WERI-Rb-1 (cell line): ENCODE results near the gene EPN3.

Experiments
- DNase-seq: peaks from one replicate; pipeline ENCODE4 v3.0.0-alpha.2; 2020
- H3K27ac ChIP-seq: fragments of 250-450 bp; sonication (Bioruptor Pico); 2 replicates; pipeline ENCODE4 v1.5.1; 2020; ENCODE audit warnings: mild to moderate bottlenecking, moderate library complexity
- H3K27me3 ChIP-seq: fragments of 250-450 bp; sonication (Bioruptor Pico); 2 replicates; pipeline ENCODE4 v1.5.1; 2021; ENCODE audit warnings: mild to moderate bottlenecking, low read depth, moderate library complexity; ENCODE audit not compliant: insufficient read depth, severe bottlenecking
- H3K36me3 ChIP-seq: fragments of 250-450 bp; sonication (Bioruptor Pico); 2 replicates; pipeline ENCODE4 v1.5.1; 2020; ENCODE audit warnings: mild to moderate bottlenecking, moderate library complexity
- H3K4me3 ChIP-seq: 2 replicates; pipeline ENCODE4 v1.5.1; 2011; ENCODE audit warnings: low read depth, mild to moderate bottlenecking, control low read depth, low read length
- H3K9me3 ChIP-seq: fragments of 250-450 bp; sonication (Bioruptor Pico); 2 replicates; pipeline ENCODE4 v1.5.1; 2021; ENCODE audit warnings: mild to moderate bottlenecking, moderate library complexity; ENCODE audit not compliant: severe bottlenecking
- TF ChIP-seq, protein P1 (sequence below): IDR thresholded peaks from 2 replicates; pipeline ENCODE4 v1.5.1; 2011; ENCODE audit warnings: low read depth, mild to moderate bottlenecking, control low read depth, inconsistent platforms, low read length

Gene EPN3

DNA sequence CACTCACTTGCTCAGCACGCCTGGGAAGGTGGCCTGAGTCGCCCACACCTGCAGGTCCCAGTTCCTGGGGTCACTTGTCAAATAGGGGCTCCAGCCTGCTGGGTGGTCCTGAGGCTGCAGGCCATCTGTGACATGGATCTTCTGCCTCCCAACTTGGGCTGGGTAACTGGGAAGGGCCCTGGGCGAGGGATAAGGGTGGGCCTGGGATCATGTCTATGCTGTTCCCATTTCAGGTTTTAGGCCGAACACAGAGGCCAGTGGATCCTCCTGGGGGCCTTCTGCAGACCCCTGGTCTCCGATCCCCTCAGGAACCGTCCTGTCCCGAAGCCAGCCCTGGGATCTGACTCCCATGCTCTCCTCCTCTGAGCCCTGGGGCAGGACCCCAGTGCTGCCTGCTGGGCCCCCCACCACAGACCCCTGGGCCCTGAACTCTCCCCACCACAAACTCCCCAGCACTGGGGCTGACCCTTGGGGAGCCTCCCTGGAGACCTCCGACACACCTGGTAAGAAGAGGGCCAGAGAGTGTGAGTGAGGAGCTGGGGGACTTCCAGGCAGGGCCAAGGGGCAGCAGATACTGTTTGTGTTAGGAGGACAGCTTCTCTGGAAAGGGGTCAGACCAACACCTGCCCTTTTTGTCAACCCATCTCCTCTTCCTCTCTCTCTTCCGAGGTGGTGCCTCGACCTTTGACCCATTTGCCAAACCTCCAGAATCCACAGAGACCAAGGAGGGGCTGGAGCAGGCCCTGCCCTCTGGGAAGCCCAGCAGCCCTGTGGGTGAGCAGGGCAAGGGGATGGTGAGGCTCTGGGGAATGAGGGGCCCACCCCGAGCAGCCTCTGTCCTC, 8.2 kb downstream of the EPN3 start:
- Histone ChIP-seq H3K4me3 (no peak overlapping the region), H3K27ac (no peak overlapping the region), H3K9me3 (no peaks in the 10 kb centered on the region), H3K27me3 (no peaks in the 10 kb centered on the region), H3K36me3 (no peaks in the 10 kb centered on the region)
- TF ChIP-seq, protein P1, sequence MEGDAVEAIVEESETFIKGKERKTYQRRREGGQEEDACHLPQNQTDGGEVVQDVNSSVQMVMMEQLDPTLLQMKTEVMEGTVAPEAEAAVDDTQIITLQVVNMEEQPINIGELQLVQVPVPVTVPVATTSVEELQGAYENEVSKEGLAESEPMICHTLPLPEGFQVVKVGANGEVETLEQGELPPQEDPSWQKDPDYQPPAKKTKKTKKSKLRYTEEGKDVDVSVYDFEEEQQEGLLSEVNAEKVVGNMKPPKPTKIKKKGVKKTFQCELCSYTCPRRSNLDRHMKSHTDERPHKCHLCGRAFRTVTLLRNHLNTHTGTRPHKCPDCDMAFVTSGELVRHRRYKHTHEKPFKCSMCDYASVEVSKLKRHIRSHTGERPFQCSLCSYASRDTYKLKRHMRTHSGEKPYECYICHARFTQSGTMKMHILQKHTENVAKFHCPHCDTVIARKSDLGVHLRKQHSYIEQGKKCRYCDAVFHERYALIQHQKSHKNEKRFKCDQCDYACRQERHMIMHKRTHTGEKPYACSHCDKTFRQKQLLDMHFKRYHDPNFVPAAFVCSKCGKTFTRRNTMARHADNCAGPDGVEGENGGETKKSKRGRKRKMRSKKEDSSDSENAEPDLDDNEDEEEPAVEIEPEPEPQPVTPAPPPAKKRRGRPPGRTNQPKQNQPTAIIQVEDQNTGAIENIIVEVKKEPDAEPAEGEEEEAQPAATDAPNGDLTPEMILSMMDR, result no peak
- DNase-seq, result no peak

DNA sequence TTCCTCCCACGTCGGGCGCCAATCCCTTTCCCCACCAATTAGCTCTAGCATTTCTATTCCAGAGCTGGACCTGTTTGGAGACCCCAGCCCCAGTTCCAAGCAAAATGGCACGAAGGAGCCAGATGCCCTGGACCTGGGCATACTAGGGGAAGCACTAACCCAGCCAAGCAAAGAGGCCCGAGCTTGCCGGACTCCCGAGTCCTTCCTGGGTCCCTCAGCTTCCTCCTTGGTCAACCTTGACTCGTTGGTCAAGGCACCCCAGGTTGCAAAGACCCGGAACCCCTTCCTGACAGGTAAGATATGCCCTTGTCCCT, 8.8 kb downstream of the EPN3 start:
- H3K27ac ChIP-seq, result peak overlapping the region; percentile 62
- no peaks in the 10 kb centered on the region for H3K36me3 ChIP-seq
- peak overlapping the region; percentile 70 for H3K4me3 ChIP-seq
- no peaks in the 10 kb centered on the region for H3K27me3 ChIP-seq
- DNase-seq, result no peak
- H3K9me3 ChIP-seq, result no peaks in the 10 kb centered on the region
- TF ChIP-seq, protein P1, result no peak

DNA sequence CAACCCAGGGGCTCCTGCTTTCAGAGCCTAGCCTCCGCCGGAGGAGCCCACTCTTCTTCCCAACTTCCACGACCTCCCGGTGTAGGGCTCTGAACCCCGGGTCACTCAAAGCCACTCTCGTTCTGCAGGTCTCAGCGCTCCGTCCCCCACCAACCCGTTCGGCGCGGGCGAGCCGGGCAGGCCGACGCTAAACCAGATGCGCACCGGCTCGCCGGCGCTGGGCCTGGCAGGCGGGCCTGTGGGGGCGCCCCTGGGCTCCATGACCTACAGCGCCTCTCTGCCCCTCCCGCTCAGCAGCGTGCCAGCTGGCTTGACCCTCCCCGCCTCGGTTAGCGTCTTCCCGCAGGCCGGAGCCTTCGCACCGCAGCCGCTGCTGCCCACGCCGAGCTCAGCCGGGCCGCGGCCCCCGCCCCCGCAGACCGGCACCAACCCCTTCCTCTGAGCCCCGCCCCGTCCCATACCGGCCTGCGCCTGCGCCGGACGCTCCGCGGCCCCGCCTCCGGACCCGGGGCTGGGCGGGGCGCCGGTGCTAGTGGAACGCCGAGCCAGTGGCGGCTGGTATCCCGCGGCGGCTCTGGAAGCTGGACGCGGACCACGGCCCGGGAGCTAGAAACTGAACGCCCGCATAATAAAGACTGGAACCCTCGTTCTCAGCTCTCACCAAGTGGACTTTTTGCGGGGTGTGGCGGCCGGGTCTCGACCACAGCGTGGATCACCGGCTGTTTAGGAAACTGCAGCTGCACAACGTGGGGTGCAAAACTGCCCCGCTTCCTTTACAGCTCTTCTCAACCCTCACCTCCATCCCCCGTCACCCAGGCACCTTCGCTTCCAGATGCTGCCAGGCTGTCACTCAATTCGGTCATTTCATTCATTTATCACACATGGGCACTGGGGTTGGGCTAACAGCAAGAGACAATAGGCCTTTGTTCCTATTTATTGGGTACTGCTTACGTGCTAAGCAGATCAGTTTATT, 9.5 kb downstream of the EPN3 start:
- DNase-seq, result peak; percentile 93
- Histone ChIP-seq H3K36me3 (no peaks in the 10 kb centered on the region), H3K9me3 (no peaks in the 10 kb centered on the region), H3K27ac (peak overlapping the region; percentile 62), H3K27me3 (no peaks in the 10 kb centered on the region), H3K4me3 (peak overlapping the region; percentile 70)
- TF ChIP-seq, protein P1, result peak; percentile 48

DNA sequence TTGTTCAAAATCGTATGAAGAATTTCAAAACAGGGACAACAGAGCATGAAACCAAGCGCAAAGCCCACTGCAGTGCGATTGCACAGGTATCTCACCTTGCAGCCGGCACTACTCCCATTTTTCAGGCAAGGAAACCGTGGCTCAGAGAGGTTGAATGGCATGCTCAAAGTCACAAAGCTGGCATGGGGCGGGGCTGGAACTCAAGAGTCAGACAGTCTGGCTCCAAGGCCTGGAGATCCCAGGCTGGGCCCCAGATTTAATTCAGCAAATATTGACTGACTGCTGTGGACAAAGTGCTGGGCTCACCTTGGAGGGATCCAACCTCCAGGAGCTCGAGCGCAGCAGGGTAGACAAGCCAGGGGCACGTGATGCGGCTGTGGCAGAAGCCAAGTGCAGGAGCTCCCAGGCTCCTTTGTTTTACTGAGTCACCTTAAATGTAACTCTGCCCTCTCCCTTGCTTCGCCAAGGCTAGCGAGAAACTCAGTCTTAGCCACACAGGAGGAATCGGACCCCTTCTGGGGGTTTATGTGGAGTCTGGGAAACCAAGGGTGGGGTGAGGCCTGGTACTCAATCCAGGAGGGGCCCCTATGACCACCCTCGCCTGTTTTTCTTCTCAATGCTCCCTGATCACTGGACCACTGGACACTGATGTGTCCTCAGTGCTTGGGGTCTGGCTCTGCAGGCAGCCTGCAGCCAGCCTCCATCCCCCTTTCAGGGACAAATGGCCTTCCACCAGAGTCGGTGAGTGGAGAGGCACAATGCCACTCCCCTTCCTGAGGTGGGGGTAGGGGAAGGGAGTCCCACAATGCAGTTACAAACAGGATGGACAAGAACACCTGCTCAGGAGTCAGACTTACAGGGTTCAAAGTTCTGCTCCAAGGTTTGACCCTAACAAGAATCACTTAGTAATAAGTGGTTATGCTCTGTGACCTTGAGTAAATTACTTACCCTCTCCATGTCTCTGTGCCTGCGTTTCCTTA, 10.6 kb downstream of the EPN3 start:
- Histone ChIP-seq H3K9me3 (no peaks in the 10 kb centered on the region), H3K27me3 (no peaks in the 10 kb centered on the region), H3K27ac (peak overlapping the region; percentile 62), H3K4me3 (peak overlapping the region; percentile 70), H3K36me3 (no peaks in the 10 kb centered on the region)
- TF ChIP-seq, protein P1, result no peak
- peak; percentile 79 for DNase-seq

DNA sequence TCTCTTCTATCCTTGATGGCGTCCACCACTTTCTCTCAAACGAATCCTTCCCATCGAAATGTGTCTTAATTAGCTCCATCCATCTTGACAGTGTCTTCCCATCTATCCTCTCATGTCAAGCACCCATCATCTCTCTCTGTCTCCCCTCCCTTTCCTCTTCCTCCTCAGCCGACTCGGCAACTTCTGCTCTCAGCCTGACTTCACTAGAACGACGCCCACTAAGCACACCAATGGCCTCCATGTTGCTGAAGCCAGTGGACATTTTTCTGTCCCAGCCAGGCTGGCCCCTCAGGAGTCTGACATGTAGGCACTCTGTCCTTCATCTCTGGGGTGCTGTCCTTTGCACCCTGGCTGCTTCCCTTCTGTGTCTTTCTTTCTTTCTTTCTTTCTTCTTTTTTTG, 12.0 kb downstream of the EPN3 start:
- H3K27me3 ChIP-seq, result no peaks in the 10 kb centered on the region
- no peak overlapping the region for H3K4me3 ChIP-seq
- H3K36me3 ChIP-seq, result no peaks in the 10 kb centered on the region
- H3K9me3 ChIP-seq, result no peaks in the 10 kb centered on the region
- TF ChIP-seq, protein P1, result no peak
- DNase-seq, result no peak
- no peak overlapping the region for H3K27ac ChIP-seq
